ENCODE data around the gene PCGF6. TPM values are rescaled to one million over a fixed set of nuclear protein-coding genes. Genes with fewer than 3 reads are reported as not detected.
"Not testable (repeated sequence)": the region's sequence is repeated elsewhere in the genome, so short reads cannot be mapped to it uniquely, and the experiment has no call there.

PCGF6 gene
- total and polyA plus RNA-seq, 11 donors: 5.3 to 8.5 (median 6.6) TPM

DNA sequence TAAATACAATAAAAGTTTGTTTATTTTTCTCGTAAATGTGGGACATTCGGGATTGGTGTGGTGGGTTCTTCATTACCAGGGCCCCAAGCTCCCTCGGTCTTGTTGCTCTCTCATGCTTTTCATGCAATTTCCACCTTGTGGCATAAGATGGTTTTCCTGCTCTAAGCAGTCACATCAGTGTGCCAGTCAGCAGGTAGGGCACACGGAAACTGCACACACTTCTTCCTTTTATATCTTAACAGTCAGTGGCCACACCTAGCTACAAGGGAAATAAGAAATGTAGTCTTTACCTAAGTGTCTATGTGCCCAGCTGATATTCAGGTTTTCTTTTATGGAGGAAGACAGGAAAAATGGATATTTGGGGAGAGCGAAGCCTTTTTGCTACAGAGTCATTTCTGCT, 23.3 kb upstream of the PCGF6 start:
- WGBS, 4 donors: 96 to 97% (median 96%) methylated on average over 5 of the region's 5 CpGs
- DNase-seq (no peak), ATAC-seq (no peak)
- Histone ChIP-seq H3K27ac (no peak overlapping the region), H3K4me3 (no peak overlapping the region), H3K27me3 (no peaks in the 10 kb centered on the region), H3K36me3 (peaks cover 0 to 63% (median 56%) of the 10 kb centered on the region in 9 donors), H3K9me3 (no peaks in the 10 kb centered on the region), H3K4me1 (peaks cover 0 to 15% (median 4%) of the 10 kb centered on the region in 12 donors)
- TF ChIP-seq POLR2A (IDR thresholded peaks at IDR 0.05) (no peak), CTCF (IDR thresholded peaks at IDR 0.05) (no peak)
- intact Hi-C loops (cut with DNase I): no loop called here

DNA sequence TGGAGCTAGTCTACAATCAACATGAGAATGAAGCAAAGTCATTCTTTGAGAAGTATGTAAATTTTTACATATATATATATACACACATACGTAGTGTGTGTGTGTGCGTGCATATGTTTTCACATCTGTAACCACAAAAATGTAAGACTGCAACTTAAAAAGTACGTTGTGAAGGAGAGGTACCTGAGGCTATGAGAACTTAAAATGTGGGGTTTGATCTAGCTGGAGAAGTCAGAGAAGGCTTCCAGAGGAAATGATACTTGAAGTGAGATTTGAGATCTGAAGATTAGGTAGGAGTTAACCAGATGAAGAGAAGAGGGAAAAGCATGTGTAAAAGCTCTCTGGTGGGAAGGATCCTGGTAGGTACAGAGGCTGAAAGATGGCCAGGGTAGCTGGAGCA, 22.6 kb upstream of the PCGF6 start:
- peaks cover 6 to 21% (median 9%) of the 10 kb centered on the region in 12 donors for H3K4me1 ChIP-seq
- no peak overlapping the region for H3K4me3 ChIP-seq
- H3K9me3 ChIP-seq: no peaks in the 10 kb centered on the region
- DNase-seq: no peak
- intact Hi-C loops (cut with DNase I): no loop called here
- H3K27ac ChIP-seq: no peak overlapping the region
- H3K27me3 ChIP-seq: no peaks in the 10 kb centered on the region
- WGBS, 4 donors: 92 to 94% (median 93%) methylated on average over 3 of the region's 3 CpGs
- no peak for TF ChIP-seq CTCF (IDR thresholded peaks at IDR 0.05)
- no peak for TF ChIP-seq POLR2A (IDR thresholded peaks at IDR 0.05)
- no peak for ATAC-seq
- peaks cover 0 to 56% (median 49%) of the 10 kb centered on the region in 9 donors for H3K36me3 ChIP-seq

DNA sequence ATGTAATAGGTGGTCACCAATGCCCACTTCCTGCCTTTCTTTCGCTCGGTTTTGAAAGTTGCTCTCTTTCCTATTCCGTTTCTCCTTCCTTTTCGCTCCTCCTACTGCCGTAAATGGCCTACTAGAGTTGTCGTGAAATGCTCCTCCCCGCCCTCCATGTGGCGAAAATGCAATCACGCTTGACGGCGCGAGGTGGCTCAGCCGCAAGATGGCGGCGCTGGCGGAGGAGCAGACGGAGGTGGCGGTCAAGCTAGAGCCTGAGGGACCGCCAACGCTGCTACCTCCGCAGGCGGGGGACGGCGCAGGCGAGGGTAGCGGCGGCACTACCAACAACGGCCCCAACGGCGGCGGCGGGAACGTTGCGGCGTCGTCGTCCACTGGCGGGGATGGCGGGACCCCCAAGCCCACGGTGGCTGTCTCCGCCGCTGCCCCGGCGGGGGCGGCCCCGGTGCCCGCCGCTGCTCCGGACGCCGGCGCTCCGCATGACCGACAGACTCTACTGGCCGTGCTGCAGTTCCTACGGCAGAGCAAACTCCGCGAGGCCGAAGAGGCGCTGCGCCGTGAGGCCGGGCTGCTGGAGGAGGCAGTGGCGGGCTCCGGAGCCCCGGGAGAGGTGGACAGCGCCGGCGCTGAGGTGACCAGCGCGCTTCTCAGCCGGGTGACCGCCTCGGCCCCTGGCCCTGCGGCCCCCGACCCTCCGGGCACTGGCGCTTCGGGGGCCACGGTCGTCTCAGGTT, 17.0 kb upstream of the PCGF6 start, which contains the start of gene TAF5:
Gene TAF5, plus strand, starts transcription at position 195 of the 737 bp plus-strand sequence. Its CDS starts 14 bp downstream, at position 209.
- H3K27me3 ChIP-seq: no peaks in the 10 kb centered on the region
- WGBS, 4 donors: 0 to 1% (median 1%) methylated on average over 34 to 81 of the region's 81 CpGs
- ATAC-seq (peak; percentile 28 to 92 (median 89)), DNase-seq (peak; percentile 93 to 95 (median 93))
- H3K36me3 ChIP-seq: peaks cover 0 to 2% (median 0%) of the 10 kb centered on the region in 9 donors
- peak in 1 of 12 donors; percentile 15 for TF ChIP-seq CTCF (IDR thresholded peaks at IDR 0.05)
- TF ChIP-seq POLR2A (IDR thresholded peaks at IDR 0.05): peak; percentile 23 to 94
- no peaks in the 10 kb centered on the region for H3K9me3 ChIP-seq
- H3K4me3 ChIP-seq: peak within 1 kb of the TSS; percentile 49 to 99 (median 87)
- H3K27ac ChIP-seq: peak within 1 kb of the TSS; percentile 26 to 95 (median 88)
- intact Hi-C loops (cut with DNase I): no loop called here
- peaks cover 6 to 25% (median 9%) of the 10 kb centered on the region in 12 donors for H3K4me1 ChIP-seq

GRCh38 chr10:103367379-103367781, 16.4 kb upstream of the PCGF6 start:
- peak overlapping the region; percentile 26 to 95 (median 88) for H3K27ac ChIP-seq
- 51 to 66% (median 55%) methylated on average over 10 of the region's 10 CpGs for WGBS, 4 donors
- H3K27me3 ChIP-seq: no peaks in the 10 kb centered on the region
- DNase-seq (no peak), ATAC-seq (peak in 1 of 4 donors; percentile 5)
- H3K4me3 ChIP-seq: peak overlapping the region; percentile 49 to 99 (median 87)
- intact Hi-C loops (cut with DNase I): no loop called here
- H3K9me3 ChIP-seq: no peaks in the 10 kb centered on the region
- H3K36me3 ChIP-seq: peaks cover 0 to 2% (median 0%) of the 10 kb centered on the region in 9 donors
- TF ChIP-seq POLR2A (IDR thresholded peaks at IDR 0.05): no peak
- TF ChIP-seq CTCF (IDR thresholded peaks at IDR 0.05): no peak
- peaks cover 6 to 25% (median 9%) of the 10 kb centered on the region in 12 donors for H3K4me1 ChIP-seq

GRCh38 chr10:103360791-103361190, 9.9 kb upstream of the PCGF6 start:
- DNase-seq, H3K27me3 ChIP-seq: not testable (repeated sequence)
- whole genome bisulfite sequencing, 4 donors: 93 to 96% (median 94%) methylated on average over 9 of the region's 9 CpGs

DNA sequence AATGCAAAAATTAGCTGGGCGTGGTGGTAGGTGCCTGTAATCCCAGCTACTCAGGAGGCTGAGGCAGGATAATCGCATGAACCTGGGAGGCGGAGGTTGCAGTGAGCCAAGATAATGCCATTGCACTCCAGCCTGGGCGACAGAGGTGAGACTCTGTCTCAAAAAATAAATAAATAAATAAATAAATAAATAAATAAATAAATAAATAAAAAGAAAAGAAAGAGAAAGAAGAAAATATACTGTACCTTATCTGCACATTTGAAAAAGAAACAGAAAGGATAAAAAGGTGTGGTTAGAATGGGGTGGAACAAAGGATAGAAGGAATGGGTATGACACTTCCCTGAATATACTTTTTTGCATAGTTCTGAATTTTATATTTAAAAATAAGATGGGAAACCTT, 8.6 kb upstream of the PCGF6 start:
- H3K4me1 ChIP-seq; H3K27me3 ChIP-seq; H3K9me3 ChIP-seq; intact Hi-C loops (cut with DNase I); H3K27ac ChIP-seq; H3K36me3 ChIP-seq; DNase-seq; H3K4me3 ChIP-seq; ATAC-seq: not testable (repeated sequence)
- WGBS, 4 donors: 93 to 97% (median 94%) methylated on average over 4 of the region's 4 CpGs

More at GRCh38 chr10:103360791-103361190, 9.9 kb upstream of the PCGF6 start:
- H3K27ac ChIP-seq; intact Hi-C loops (cut with DNase I); H3K9me3 ChIP-seq; H3K4me3 ChIP-seq; H3K36me3 ChIP-seq; H3K4me1 ChIP-seq; ATAC-seq: not testable (repeated sequence)
